Thymus (tissue), 11 donors: ENCODE measurements around the gene MYH10. TPM values are rescaled to one million over a fixed set of nuclear protein-coding genes. Genes with fewer than 3 reads are reported as not detected.

ENCODE experiments used
- DNase-seq, 9 donors: peaks; one replicate each; pipeline ENCODE4 v3.0.0-alpha.2; 2013; ENCODE audit warnings: low spot score in 9 of 9, low read depth in 6 of 9, missing footprints in 1 of 9
- H3K27ac ChIP-seq, 2 donors: one replicate each; pipeline ENCODE4 v1.5.1; 2013; ENCODE audit warnings: control low read depth in 1 of 2, low read depth in 1 of 2, low read length in 1 of 2, mild to moderate bottlenecking in 1 of 2, moderate library complexity in 1 of 2
- H3K27me3 ChIP-seq, 2 donors: one replicate each; pipeline ENCODE4 v1.5.1; 2013; ENCODE audit warnings: low read length in 1 of 2; ENCODE audit not compliant: control insufficient read depth in 2 of 2, insufficient read depth in 1 of 2
- H3K36me3 ChIP-seq, 2 donors: one replicate each; pipeline ENCODE4 v1.5.1; 2013; ENCODE audit warnings: low read length in 1 of 2, mild to moderate bottlenecking in 1 of 2, moderate library complexity in 1 of 2; ENCODE audit not compliant: control insufficient read depth in 2 of 2, insufficient read depth in 2 of 2
- H3K4me1 ChIP-seq, 2 donors: one replicate each; pipeline ENCODE4 v1.5.1; 2013; ENCODE audit warnings: low read length in 2 of 2; ENCODE audit not compliant: control insufficient read depth in 2 of 2, insufficient read depth in 2 of 2
- H3K4me3 ChIP-seq, 2 donors: one replicate each; pipeline ENCODE4 v1.5.1; 2013; ENCODE audit warnings: low read length in 2 of 2, control low read depth in 1 of 2, mild to moderate bottlenecking in 1 of 2
- H3K9me3 ChIP-seq, 2 donors: one replicate each; pipeline ENCODE4 v1.5.1; 2013; ENCODE audit warnings: low read length in 1 of 2, mild to moderate bottlenecking in 1 of 2; ENCODE audit not compliant: control insufficient read depth in 2 of 2, insufficient read depth in 1 of 2
- WGBS: extraction: QIAGEN DNeasy Blood & Tissue Kit; methylation state at CpG from one replicate; pipeline ENCODE4 v1.1.7; 2013; 5-methylcytosine and 5-hydroxymethylcytosine counted together
- polyA plus RNA-seq: library from polyadenylated mRNA; stranded (reverse); fragments of 200-250 nt; gene quantifications from one replicate; pipeline ENCODE4 v1.2.3, GENCODE V29; 2013
- total RNA-seq: library from RNA; stranded (reverse); fragments of 120-200 nt; gene quantifications from one replicate; pipeline ENCODE4 v1.2.4, GENCODE V29; 2013
- donor health status: healthy.

MYH10 gene
- total and polyA plus RNA-seq, 2 donors: 4.2 to 13.2 TPM

DNA sequence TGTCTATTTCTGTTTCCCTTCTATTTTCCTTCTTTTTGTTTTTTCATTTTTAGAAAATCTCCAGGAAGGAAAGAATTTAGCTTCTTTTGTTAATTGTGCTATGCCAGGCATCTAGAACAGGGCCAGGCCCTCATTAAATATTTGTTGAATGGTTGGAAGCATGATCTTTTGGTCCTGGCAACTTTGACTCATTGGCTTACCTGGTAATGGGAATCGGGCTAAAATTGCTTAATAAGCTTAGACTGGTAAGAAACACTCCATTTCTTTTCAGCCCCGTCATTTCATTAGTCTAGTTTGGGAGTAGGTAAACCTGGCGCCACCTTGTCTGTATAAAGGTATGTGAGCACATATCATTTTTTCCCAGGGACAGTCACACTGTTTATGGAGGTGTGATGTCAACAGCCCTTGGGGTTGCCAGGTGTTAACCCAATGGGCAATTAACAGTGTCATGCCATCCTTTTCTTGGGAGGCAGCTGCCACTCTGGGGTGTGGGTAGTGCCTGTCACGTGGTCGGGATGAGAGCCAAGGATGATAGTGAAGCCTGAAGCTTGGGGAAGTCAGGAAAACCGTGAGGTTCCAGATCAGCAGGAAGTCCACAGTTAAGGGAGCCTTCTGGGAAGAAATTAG is 204.3 kb downstream of the MYH10 start:
- 93% methylated on average over 6 of the region's 6 CpGs for WGBS
- Histone ChIP-seq H3K27me3 (peaks cover 0 to 2% of the 10 kb centered on the region in 2 donors), H3K4me1 (no peaks in the 10 kb centered on the region), H3K4me3 (no peak overlapping the region), H3K9me3 (no peaks in the 10 kb centered on the region), H3K27ac (no peak overlapping the region), H3K36me3 (no peaks in the 10 kb centered on the region)
- no peak for DNase-seq

Other genes with a start within 250 kb of the MYH10 start
- 5,303 TPM for gene RPL26, start 247.5 kb downstream of the MYH10 start, total RNA-seq
- 6,011 TPM for gene RPL26, start 247.5 kb downstream of the MYH10 start, polyA plus RNA-seq
- gene RNF222, start 232.9 kb downstream of the MYH10 start, total RNA-seq: not detected
- gene RNF222, start 232.9 kb downstream of the MYH10 start, polyA plus RNA-seq: 0.34 TPM
- gene NDEL1, start 194.8 kb downstream of the MYH10 start, total RNA-seq: 17.8 TPM
- gene NDEL1, start 194.8 kb downstream of the MYH10 start, polyA plus RNA-seq: 24.4 TPM
- gene CCDC42, start 114.1 kb upstream of the MYH10 start, total RNA-seq: not detected
- gene CCDC42, start 114.1 kb upstream of the MYH10 start, polyA plus RNA-seq: 0.25 TPM
- not detected for gene SPDYE4, start 127.8 kb upstream of the MYH10 start, total RNA-seq
- gene SPDYE4, start 127.8 kb upstream of the MYH10 start, polyA plus RNA-seq: 0.05 TPM
- 0.61 TPM for gene MFSD6L, start 168.6 kb upstream of the MYH10 start, total RNA-seq
- 0.68 TPM for gene MFSD6L, start 168.6 kb upstream of the MYH10 start, polyA plus RNA-seq
- 1.9 TPM for gene PIK3R6, start 236.9 kb upstream of the MYH10 start, total RNA-seq
- gene PIK3R6, start 236.9 kb upstream of the MYH10 start, polyA plus RNA-seq: 2.1 TPM